Raji (cell line): ENCODE data around the gene TOMM34.

Source experiments
- POLR2A ChIP-seq: IDR thresholded peaks from 2 replicates; pipeline ENCODE4 v1.6.1; 2011; ENCODE audit warnings: low read depth, low read length, control low read depth; ENCODE audit not compliant: insufficient read depth

The TOMM34 gene

DNA sequence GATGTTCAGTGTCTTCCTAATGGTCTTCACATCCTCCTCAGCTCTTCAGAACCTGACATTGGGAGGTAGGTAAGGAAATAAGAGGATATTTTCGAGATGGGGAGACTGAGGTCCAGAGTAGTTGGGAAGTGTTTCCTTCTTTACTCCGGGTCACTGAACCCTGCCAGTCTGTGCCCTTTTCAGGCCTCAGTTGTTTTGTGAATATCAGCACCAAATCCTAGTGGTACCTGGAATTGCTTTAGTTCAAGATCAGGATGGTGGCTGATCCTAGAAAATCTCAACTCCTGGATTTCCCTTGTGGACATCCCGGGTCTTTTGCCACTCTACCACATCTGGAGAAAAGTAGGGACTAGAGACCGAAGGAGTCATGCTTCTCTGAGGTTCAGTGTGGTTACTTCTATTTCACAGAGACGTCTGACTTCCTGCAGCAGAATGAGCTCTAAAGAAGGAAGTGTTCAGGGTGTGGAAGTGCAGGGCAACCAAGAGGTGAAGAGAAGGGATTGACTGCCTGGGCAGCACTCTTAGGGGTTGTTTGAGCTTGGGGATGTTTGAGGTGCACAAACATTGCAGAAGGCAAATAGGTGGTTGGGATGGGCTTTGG lies 7.1 kb upstream of the TOMM34 start:
- peak; percentile 55 for TF ChIP-seq POLR2A

DNA sequence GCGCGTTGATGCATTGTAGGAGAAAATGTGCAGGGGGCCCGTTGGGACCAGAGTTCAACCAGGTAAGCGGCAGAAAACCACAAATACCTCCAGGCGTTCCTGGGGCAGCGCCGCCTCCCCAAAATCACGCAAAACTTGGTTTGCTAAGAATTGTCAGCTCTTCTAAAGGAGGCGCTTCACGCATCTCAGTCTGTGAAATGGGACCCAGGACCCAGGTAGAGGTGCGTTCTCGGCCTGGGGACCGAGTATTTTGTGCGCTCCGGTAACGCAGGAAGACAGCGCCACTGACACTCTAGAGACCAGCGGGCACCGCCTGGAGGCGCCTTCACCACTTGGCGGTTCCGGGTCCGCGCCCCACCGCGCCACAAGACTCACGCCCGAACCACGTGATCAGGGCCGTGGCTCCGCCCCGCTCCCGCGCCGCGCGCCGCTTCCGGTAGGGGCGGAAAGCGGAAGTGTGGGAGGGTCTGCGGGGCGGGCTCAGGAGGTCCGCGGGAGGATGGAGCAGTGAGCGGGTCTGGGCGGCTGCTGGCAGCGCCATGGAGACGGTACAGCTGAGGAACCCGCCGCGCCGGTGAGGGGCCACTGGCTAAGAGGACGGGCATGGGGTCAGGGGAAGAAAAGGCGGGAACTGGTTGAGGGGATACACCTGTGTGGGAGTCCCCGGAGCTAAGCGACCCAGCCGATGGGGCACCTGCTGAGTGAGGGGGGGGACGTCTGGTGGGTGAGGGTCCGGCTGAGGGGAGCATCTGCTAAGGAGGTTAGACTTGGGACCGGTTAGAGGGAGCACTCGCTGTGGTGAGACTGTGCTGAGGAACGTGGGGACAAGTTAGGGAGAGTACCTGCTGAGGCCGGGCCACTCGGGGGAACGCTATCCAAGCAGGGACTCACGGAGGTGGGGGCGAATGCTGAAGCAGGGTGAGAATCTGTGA lies 6.1 kb upstream of the TOMM34 start, which contains the start of gene STK4:
Gene STK4, plus strand, starts transcription at position 483 of the 932 bp plus-strand sequence. Its CDS starts 57 bp downstream, at position 540.
- TF ChIP-seq POLR2A: peak; percentile 86

DNA sequence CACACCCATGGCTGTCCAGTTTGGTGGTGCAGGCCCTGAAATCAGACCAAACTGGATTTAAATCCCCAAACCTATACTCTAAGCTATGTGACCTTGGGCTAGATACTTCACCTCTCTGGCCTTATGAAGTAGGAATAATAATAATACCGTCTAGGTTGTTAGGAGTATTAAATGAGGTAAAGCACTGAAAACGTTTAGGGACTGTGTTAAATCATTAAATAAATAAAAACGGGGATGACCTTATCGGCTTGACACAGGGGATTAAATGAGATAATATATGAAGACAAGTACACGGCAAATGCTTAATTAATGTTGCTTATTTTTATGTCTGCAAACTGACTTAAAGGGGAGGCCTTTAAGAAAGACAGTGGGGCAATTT lies 5.4 kb upstream of the TOMM34 start:
- TF ChIP-seq POLR2A: no peak

DNA sequence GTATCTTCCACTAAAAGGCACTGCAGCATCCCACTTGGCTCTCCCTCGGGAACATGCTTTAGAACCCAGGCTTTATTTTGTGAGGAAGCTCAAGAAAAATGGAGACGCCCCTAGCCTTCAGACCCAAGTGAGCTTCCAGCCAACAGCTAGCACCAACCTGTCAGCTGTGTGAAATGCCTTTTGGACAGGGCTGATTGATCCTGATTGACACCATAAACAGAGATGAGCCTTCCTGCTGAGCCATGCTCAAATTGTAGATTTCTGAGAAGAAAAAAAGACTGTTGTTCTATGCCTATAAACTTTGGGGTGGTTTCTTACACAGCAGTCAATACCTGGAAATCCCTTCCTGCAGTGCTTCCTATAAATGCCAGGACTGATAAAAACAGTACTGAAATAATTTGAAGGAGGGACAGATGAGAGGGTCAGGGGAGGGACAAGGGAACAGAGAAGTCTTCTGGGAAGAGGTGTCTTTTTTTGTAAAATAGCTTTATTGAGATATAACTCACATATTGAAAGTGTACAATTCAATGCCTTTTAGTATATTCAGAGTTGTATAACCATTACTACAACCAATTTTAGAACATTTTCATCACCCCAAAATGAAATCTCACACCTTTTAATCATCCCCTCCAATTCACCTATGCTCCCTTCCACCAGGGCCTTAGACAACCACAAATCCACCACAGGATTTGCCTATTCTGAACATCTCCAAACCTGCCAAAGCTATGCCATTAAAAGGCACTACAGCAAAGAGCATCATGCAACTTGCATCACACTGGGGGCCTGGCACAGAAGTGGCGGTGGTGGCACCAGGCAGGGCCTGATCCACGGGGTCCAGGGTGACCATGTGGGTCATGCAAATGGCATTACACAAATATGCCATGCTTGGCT lies 3.4 kb upstream of the TOMM34 start:
- TF ChIP-seq POLR2A: peak; percentile 42; the same call in 1 of the 2 replicates

DNA sequence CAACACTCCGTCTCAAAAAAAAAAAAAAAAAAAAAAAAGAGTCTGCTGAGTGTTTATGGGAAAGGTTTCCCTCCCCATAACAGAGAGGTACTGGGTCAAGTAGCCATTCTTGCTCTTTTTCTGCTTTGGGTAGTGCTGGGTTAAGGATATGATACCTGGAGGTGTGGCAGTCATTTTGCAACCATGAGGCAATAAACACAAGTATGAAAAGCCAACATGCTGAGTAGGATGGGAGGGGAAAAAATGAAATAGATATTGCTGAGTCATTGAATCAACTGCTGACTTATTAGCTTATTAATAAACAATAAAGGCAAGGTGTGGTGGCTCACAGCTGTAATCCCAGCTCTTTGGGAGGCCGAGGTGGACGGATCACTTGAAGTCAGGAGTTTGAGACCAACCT lies 2.3 kb upstream of the TOMM34 start:
- TF ChIP-seq POLR2A: no peak

DNA sequence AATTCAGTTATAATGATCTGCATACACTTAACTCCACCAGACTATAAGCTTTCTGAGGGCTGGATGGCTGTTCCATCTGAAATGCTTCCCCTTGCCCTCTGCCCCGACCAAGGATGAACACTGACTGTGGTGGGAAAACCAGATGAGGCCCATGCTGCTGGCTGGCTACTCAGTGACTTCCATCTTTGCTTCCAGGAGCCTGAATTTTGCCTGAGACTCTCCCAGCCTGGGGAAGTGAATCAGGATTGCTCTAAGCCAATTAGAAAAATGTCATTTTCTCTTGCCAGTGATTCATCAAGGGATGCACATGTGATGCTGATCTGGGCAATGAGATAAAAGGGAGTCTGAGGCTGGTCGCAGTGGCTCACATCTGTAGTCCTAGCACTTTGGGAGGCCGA lies 1.7 kb upstream of the TOMM34 start:
- no peak for TF ChIP-seq POLR2A

DNA sequence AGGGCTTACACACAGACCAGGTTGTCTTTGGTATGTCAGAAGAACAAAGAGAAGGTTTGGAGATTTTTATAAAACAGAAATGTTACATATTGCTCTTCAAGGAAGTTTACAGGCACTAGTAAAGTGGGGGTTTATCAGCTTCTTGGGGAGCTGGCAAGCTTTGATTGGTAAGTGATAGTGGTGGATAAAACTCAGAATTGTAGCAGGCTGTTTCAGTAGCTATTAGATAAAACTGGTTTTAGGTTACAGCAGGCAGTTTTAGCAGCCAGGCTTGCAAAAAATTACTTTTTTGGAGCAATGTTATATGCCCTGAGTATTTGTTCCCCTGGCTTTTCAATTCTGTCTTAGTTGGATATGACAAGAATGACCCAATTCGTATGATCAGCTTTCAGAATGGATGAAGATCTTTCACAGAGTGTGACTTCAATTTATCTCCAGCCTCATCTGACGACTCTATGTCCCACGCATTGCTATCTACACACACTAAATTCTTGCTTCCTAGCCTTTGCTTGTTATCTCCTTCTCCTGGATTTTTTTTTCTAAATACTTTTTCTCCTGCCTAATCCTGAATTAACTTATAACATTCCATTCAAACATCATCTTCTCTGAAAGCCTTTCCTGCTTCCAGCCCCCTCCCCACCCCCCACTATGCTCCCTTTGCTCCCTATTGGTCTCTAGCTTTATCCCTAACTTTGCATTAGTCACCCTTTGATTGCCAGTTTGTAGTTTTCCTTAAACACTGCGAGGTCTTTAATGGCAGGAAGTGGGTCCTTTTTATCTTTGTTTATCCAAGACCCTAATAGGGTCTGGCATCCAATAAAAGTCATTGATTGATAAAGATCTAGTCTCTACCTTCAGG lies 1.0 kb upstream of the TOMM34 start:
- TF ChIP-seq POLR2A: no peak

DNA sequence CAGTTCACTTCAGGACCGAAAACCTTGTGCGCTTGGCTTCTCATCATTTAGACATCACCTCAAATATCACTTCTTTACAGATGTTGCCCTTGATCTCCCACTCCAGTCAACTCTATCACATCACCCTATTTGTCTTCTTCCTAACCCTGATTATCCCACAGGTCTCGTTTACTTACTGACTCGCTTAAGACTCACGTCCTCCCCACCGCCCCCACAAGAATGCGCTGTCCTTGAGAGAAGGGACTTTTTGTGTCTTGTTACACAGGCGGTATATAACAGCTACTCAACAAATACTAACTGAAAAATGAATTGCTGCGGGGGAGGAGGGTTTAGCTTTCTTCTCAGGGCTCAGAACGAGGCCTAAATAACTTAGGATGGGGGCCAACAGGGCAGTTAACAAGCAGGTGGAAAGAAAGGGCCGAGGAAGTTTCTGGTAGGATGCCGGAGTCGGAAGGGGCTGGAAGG lies 527 bp downstream of the TOMM34 start:
- no peak for TF ChIP-seq POLR2A

DNA sequence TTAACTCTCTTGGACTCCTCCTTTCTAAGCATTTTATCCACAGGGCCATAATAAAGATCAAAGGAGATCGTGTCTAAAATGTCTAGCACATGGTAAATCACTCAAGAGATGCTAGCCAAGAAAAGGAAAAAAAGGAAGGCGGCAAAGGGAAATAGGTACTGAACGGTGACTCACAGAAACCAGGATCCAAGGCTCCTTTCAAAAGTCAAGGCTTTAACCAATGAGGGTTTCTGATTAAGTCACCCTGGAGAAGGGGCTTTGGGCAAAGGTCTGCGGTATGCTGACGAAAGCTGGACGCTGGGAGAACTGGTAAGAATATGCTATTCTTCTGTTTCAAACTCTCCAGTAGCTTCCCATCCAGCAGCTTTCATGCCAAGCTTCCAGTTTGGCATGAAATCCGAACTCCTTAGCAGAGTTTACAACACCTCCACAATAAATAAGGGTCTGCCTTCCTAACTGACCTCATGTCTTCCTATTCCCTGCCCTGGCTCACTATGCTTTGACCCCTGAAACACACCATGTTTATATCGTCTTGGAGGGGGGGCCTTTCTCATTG lies 1.0 kb downstream of the TOMM34 start:
- TF ChIP-seq POLR2A: no peak

DNA sequence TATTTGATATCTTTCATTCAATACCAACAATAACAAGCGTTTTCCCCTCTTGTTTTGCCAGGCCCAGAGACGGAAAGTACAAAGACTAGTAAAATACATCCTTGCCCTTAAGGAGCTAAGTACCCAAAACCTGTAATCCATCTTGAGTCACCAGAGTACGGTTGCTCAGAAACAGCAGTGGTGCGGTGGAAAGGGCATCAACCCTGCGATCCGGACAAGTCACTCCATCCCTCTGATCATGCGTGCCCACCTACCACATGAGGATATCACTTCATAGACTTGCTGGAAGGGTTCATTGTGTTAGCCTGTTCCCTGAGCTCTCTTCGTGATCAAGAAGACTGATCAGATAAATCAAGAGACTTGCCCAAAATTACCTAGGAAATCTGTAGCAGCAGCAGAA lies 1.9 kb downstream of the TOMM34 start:
- TF ChIP-seq POLR2A: no peak

DNA sequence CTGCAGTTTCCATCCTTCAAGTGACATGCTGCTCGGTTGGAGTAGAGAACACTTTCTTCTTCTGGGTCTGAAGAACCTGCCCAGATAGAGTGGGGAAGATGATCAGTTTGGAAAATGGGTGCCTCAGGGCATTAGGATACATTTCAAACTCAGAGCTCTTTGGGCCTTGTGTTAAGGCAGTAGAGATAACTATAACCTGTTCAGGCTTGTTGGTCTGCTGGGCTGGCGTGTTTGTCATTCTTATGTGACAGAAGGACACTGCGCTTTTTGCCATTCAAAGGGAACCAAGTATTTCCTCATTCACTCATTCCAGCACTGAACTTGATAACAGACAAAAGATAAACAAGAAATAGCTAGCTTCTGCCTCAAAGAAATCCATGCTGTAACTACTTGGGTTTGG lies 3.8 kb downstream of the TOMM34 start:
- TF ChIP-seq POLR2A: no peak

DNA sequence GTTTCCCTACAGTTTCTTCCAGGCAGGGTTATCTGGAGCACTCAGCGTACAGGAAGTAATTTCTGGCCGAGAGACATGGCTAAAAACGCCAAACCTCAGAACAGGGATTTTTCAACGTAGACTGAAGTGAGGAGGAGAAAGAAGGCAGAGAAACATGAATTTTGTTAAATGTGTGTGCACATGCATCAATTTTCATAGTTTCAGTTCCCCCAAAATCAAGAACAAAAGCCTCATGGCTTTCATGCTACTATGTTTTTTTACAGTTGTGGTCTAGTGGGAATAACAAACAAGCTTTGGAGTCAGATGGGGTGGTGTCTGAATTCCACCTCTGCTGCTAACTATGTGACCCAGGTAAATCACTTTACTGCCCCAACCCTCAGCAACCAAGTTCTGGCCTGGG lies 4.9 kb downstream of the TOMM34 start:
- TF ChIP-seq POLR2A: no peak

DNA sequence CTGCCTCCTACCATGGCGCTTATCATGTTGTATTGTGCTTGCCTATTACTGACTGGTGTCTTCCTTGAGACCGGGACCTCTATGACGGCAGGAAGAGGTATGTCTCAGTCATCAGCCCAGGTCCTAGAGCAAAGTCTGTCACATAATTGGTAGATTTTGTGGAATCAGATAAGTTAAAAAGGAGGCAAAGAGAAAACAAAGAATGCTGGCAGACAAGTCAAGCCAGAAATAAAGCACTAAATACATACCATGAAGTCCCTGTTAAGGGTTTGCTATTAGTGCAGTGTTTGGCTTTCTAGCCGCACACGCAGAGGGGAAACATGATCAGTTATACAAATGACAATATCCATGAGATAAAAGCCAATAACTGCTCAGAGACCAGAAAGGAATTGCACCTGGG lies 6.0 kb downstream of the TOMM34 start:
- TF ChIP-seq POLR2A: no peak

DNA sequence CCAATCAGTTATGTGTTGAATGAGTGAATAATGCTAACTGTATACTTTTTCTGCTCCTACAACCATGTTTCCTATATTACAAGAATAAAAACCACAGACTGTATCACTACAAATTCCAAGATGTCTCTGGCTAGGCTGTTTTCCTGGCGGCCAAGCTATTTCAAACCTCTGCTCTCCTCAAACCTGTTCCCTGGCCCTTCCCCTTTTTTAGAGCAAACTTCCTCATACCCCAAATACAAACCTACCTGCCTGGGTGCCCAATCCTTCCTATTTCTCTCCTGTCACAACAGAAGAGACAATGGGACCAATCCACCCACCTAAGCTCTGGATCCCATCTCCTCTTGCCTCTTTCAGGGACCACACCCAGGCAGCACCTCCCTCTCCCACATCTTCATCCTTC lies 7.5 kb downstream of the TOMM34 start:
- TF ChIP-seq POLR2A: no peak

DNA sequence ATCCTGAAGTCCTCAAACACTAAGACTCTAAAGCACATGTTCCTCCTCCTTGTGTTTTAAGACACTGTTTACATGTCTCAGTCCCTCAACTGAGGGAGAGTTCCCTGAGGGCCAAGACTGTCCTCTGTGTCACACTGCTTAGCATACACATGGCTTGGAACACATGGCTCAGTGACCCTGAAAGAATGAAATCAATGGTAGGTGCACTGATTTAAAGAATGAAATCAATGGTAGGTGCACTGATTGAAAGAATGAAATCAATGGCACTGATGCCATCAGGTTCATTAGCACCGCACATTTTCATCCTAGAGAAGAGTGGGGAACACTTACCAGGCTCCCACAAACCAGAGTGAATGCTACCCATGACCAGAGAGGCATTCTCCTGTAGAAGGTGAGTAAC lies 9.8 kb downstream of the TOMM34 start:
- TF ChIP-seq POLR2A: no peak

DNA sequence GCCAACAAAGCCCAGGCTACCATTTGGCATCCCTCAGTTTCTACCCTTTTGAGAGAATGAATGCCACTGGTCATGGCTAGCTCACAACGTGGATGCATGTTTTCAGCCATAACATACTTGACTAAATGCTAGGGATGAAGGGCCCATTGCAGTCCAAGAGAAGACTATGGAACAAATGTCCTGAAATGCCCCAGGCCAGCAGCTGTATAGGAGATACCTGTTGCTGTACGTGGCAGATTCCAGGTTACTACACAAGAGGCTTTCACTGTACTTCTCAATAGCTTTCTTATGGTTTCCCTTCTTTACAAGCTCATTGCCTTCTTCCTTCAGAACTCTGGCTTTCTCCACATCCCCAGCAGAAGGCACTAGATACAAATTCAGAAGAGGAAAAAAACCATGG lies 11.7 kb downstream of the TOMM34 start:
- no peak for TF ChIP-seq POLR2A
